ENCODE measurements around the gene KREMEN1. TPM values are rescaled to one million over a fixed set of nuclear protein-coding genes. Genes with fewer than 3 reads are reported as not detected.

The KREMEN1 gene
- total RNA-seq, 4 donors from 2014 or later: 11.1 to 23.8 (median 13.9) TPM

DNA sequence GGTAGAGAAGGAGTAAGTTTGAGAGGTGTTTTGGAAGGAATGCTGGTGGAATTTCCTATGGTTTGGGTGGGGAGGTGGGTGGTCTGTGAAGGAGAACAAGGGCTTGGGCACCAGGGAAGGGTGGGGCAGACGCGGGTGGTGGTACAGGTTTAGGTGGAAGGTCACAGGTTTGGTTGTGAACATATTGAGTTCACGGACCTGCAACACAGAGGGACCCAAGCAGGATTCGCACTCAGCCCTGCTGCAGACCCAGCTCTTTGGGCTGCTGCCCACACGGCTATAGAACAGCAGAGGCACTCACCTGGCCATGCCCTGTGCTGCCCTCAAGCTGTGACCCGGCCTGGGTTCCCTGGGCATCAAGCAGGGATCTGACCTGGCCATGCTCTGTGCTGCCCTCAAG is 99.4 kb downstream of the KREMEN1 start:
- DNase-seq (ENCODE audit: low spot score): no peak
- TF ChIP-seq, protein P1, sequence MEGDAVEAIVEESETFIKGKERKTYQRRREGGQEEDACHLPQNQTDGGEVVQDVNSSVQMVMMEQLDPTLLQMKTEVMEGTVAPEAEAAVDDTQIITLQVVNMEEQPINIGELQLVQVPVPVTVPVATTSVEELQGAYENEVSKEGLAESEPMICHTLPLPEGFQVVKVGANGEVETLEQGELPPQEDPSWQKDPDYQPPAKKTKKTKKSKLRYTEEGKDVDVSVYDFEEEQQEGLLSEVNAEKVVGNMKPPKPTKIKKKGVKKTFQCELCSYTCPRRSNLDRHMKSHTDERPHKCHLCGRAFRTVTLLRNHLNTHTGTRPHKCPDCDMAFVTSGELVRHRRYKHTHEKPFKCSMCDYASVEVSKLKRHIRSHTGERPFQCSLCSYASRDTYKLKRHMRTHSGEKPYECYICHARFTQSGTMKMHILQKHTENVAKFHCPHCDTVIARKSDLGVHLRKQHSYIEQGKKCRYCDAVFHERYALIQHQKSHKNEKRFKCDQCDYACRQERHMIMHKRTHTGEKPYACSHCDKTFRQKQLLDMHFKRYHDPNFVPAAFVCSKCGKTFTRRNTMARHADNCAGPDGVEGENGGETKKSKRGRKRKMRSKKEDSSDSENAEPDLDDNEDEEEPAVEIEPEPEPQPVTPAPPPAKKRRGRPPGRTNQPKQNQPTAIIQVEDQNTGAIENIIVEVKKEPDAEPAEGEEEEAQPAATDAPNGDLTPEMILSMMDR (IDR thresholded peaks at IDR 0.05): no peak
- ATAC-seq (ENCODE audit: low FRiP score): no peak

DNA sequence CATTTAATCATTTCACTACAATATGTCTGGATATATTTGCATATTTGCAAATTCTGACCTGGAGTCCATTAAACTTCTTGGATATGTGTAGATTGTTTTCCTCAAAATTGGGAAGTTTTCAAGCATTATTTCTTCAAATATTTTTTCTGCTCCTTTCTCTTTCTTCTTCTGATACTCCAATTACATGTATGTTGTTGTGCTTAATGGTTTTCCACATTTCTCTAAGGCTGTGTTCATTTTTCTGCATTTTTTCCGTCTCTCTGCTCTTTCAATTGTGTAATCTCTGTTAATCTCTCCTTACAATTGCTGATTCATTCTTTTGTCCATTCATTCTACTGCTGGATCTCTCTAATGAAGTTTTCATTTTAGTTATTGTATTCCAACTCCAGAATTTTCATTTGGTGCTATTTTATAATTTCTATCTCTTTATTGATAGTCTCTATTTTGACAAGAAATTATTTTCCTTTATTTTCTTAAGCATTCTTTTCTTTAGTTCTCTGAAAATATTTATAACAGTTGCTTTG is 102.5 kb downstream of the KREMEN1 start:
- TF ChIP-seq, protein P1 (IDR thresholded peaks at IDR 0.05): no peak
- ATAC-seq (ENCODE audit: low FRiP score) (no peak), DNase-seq (ENCODE audit: low spot score) (no peak)

DNA sequence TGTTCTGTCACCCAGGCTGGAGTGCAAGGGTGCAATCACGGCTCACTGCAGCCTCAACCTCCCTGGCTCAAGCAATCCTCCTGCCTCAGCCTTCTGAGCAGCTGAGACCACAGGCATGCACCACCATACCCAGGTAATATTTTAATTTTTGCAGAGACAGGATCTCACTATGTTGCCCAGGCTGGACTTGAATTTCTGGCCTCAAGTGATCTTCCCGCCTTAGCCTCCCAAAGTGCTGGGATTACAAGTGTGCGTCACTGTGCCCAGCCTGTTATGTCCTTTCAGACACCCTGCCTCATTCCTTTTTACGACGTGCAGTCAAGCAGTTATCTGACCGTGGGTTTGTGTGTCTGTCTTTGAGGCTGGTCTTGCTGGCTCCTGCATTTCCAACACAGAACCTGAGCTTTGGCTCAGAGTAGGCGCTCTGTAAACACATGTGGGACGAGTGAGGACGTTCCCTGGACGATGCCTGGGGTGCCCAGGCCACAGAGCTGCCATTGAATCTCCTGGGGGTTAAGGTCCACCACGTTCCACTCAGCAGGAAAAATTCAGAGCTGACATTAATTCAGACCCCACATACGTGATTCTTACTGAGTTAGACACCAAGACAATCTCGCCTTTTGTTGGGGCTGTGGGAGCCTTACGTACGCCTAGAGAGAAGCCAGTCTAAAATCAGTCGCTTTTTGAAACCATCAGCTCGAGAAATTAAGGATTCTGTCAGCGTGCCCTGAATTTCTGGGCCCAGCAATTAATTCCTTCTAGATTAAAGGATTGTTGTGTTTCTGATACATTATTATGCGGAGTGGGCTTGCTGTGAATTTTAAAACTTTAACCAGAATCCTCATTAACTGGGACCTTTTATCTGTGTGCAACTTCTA is 111.4 kb downstream of the KREMEN1 start:
- TF ChIP-seq, protein P1 (IDR thresholded peaks at IDR 0.05): no peak
- DNase-seq (ENCODE audit: low spot score): no peak

DNA sequence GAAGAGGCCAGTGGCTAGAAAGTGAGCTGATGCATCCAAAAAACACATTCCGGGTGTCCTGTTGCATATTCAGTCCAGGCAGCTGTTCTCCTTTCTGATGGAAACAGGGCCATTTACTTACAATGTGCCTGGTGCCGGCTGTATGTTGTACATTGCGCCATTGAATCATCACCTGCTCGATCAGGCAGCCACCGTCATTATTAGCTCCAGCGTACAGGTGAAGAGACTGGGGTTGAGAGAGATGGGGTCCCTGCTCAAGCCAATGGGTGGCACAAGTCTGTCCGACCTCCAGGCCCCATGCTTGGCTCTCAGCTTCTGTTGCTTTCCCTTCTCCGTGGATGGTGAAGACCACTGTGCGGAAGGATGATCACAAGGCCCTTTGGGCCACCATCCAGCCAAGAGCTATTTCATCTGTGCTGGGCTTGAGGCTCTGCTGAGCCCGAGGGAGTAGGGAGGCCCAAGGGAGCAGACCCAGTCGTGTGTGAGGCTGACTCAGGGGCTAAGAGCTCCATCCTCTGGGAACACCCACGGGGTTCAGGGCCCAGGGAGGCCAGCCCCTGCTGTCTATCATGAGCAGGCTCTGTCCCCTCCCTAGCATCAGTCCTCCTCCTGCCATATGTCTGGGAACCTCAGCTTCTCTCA is 112.1 kb downstream of the KREMEN1 start:
- TF ChIP-seq, protein P1 (IDR thresholded peaks at IDR 0.05): no peak
- ATAC-seq (ENCODE audit: low FRiP score): no peak
- DNase-seq (ENCODE audit: low spot score): no peak

More for the DNA sequence above, 111.4 kb downstream of the KREMEN1 start:
- ATAC-seq (ENCODE audit: low FRiP score): no peak

DNA sequence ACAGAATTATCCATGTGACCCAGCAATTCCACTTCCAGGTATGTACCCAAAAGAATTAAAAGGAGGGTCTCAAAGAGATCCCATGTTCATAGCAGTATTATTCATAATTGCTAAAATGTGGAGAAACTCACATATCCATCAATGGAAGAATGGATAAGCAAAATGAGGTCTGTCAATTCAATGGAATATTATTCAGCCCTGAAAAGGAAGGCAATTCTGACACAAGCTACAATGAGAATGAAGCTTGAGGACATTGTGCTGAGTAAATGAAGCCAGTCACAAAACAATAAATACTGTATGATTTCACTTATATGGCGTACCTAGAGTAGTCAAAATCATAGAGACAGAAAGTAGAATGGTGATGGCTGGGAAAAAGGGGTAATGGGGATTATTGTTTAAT is 113.5 kb downstream of the KREMEN1 start:
- no peak for ATAC-seq (ENCODE audit: low FRiP score)
- no peak for DNase-seq (ENCODE audit: low spot score)
- TF ChIP-seq, protein P1 (IDR thresholded peaks at IDR 0.05): no peak

DNA sequence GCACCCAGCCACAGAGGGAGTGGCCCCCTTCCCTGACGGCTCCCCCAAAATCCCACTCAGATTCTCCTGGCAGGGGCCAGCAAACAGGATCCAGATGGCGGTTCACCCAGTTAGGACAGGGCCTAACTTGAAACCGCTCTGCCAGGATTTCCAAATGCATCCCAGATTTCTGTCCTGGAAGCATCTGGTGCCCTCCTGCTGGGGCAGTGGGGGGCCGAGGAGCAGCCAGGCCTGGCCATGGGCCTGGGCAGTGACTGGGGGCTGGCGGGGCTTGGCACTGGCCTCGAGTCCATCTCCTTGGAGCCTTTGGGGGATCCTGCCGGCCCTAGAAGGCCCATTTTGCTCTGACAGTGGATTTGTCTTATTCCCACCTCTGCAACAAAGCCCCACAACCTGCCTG is 115.0 kb downstream of the KREMEN1 start:
- ATAC-seq (ENCODE audit: low FRiP score) (no peak), DNase-seq (ENCODE audit: low spot score) (no peak)
- TF ChIP-seq, protein P1 (IDR thresholded peaks at IDR 0.05): no peak

All from omental fat pad (tissue), 4 donors.